22Rv1 (cell line): ENCODE data around the gene IQCK.

Experiments used
- H3K27ac ChIP-seq: fragments of 450-650 bp; 2 replicates; pipeline ENCODE4 v1.5.1; 2017
- ZFX ChIP-seq: fragments of 450-650 bp; IDR thresholded peaks from 2 replicates; pipeline ENCODE4 v1.6.1; 2017; ENCODE audit warnings: antibody characterized with exemption, borderline replicate concordance
- TF ChIP-seq, protein P1 (sequence below): fragments of 450-650 bp; IDR thresholded peaks from 2 replicates; pipeline ENCODE4 v1.5.1; 2017; ENCODE audit warnings: mild to moderate bottlenecking

IQCK gene

DNA sequence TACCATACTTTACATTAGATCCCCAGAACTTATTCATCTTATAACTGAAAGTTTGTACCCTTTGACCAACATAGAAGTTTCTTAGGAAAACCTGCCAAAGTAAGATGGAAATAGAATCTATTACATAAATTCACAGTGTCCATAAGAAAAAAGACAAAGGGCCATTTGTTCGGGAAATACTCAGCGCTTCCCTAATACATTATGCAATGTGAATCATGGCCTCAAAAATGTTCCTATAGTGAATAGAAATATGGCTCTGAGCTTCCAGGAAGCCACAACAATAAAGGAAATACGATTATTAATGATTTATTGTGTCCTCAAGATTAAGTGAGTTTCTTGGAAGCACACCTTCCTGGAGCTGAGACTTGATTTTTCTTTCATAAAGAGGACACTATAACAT, 115.1 kb downstream of the IQCK start:
- TF ChIP-seq, protein P1, sequence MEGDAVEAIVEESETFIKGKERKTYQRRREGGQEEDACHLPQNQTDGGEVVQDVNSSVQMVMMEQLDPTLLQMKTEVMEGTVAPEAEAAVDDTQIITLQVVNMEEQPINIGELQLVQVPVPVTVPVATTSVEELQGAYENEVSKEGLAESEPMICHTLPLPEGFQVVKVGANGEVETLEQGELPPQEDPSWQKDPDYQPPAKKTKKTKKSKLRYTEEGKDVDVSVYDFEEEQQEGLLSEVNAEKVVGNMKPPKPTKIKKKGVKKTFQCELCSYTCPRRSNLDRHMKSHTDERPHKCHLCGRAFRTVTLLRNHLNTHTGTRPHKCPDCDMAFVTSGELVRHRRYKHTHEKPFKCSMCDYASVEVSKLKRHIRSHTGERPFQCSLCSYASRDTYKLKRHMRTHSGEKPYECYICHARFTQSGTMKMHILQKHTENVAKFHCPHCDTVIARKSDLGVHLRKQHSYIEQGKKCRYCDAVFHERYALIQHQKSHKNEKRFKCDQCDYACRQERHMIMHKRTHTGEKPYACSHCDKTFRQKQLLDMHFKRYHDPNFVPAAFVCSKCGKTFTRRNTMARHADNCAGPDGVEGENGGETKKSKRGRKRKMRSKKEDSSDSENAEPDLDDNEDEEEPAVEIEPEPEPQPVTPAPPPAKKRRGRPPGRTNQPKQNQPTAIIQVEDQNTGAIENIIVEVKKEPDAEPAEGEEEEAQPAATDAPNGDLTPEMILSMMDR: no peak
- TF ChIP-seq ZFX: no peak
- H3K27ac ChIP-seq: no peak overlapping the region

DNA sequence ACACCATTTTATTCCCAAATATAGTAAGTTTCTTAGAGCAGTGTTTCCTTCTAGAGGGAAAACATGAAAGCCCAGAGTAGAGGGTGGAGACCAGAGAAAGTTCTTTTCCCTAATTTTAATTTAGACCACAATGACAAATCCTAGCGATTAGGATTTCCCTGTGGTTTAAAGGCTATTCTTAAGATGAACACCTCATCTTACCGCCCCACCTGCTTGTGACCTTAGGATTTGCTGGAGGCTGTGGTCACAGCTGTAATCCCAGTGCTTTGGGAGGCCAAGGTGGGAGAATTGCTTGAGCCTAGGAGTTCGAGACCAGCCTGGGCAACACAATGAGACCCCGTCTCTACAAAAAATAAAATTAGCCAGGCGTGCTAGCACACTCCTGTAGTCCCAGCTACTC, 115.5 kb downstream of the IQCK start:
- TF ChIP-seq ZFX: no peak
- TF ChIP-seq, protein P1: no peak
- no peak overlapping the region for H3K27ac ChIP-seq

DNA sequence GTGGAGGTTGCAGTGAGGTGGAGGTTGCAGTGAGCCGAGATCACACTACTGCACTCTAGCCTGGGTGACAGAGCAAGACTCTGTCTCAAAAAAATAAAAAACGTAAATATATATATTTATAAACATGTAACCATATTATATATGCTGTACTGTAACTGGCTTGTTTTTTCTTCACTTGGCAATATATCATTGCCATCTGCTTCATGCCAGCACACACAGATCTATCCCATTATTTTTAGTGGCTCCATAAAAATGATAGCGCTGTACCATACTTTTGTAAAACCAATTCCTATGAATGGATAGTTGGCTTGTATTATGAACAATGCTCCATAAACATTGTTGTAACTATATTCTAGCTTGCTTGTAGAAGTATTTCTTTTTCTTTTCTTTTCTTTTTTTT, 117.1 kb downstream of the IQCK start:
- TF ChIP-seq ZFX: no peak
- no peak overlapping the region for H3K27ac ChIP-seq

DNA sequence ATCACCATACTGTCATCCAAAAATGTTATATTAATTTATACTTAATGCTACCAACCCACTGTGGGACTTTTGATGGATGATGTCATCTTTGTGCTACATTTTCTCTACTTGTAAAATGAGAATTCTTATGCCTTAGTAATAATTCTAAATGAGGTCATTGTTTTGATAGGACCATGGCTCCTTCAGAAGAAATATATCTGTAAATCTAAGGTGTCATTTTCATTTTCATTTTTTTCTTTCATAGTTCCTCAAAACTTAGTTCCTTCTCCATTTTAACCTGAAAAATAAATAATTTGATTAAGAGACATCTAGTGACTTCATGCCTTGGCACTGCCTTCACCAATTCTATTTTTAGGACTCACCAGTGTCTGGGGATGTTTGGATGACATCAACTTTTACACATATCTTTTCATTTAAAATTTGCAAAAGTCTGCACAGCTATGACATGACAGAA, 117.9 kb downstream of the IQCK start:
- no peak overlapping the region for H3K27ac ChIP-seq
- TF ChIP-seq, protein P1: no peak

DNA sequence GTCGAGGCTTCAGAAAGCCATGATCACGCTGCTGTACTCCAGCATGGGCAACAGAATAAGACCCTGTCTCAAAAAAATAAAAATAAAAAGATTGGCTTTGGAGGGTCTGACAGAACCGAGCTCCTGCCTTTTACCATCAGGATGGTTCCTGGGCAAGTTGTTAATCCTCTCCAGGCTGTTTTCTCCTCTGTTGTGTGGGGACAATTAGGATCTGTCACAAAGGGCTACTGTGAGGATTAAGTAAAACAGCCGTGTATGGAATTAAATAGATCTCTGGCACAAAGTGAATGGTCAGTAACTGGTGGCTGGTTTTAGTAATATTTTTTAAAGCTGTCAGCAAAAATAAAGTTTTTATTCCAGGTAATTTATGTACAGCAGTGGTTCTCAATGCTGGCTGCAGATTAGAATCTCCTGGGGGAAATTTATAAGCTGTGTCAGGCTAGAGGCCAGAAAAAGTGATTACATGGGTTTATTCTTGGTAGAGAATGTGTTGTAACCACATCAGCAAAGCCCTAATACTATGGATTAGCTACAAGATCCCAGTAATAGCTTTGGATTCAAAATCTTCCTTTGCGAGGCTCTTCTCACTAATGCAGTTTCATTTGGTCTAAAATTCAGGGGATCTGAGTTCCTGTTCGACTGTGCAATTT, 119.4 kb downstream of the IQCK start:
- TF ChIP-seq, protein P1: no peak
- TF ChIP-seq ZFX: no peak
- H3K27ac ChIP-seq: no peak overlapping the region

DNA sequence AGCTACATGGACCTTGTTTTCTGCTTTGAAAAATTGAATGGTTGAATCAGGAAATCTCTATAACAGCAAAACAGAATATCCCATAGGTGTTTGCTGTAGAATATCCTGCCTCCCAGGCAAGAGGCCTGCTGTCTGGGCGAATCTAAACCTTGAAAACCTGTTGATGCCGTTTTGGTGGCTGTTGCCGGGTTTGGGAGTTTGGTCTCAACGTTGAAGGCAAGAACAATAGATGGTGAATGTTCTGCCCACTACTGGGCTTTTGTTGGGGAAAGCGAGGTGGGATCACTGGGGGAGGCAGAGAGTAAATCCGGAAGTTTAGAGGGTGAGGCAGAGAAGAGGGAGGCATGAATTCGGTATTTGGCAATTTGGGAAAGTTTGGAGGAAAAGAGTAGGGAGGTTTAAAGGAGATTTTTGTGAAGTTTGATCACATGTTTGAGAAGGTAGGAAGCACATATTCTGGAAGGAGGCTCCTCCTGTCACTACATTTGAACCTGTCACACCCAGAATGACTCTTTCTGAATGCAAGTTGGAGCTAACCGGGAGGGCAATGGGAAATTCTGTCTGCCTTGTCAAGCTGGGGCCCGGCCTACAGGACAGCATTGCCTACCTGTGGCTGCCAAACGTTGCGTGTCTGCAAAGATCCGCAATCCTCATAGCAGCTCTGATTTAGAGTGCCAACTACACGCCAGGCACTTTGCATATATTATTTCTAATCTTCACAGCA, 120.1 kb downstream of the IQCK start:
- TF ChIP-seq, protein P1: no peak
- TF ChIP-seq ZFX: no peak
- no peak overlapping the region for H3K27ac ChIP-seq

DNA sequence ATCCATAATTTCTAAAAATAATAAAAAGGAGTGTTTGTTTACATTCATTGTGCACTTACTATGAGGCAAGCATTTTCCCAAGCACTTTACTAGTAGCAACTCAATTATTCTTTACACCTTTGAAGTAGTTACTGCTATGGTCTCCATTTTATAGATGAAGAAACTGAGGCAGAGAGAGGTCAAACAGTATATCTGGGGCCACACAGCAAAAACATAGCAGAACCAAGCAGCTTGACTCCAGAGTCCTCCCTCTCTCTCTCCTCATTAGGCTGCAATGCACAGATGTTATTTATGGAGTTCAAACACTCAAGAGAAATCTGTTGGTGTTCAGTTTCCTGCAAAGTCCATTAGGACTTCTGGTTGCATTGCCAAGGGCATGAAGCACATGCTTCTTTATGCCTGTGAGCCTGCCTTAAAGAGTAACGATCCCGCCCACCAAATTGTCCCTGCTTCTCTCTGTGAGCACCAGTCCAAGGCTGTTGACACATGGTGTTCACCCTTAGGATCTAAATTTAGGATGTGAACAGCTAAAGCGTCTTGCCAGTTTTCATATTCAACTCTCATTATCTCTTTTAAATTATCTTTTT, 122.5 kb downstream of the IQCK start:
- TF ChIP-seq, protein P1: no peak
- no peak for TF ChIP-seq ZFX
- no peak overlapping the region for H3K27ac ChIP-seq
